Measurements from ENCODE around the gene MIOX.
A peak's percentile ranks its signal among the peaks of the same experiment; 100 is the strongest.

MIOX gene

GRCh38 chr22:50443801-50444625 lies 42.6 kb upstream of the MIOX start:
- H3K4me1 ChIP-seq (ENCODE audit: control insufficient read depth, insufficient read depth, low read length, poor library complexity, severe bottlenecking), result peaks cover 17% of the 10 kb centered on the region
- no peak overlapping the region for H3K4me3 ChIP-seq (ENCODE audit: insufficient read depth, low read depth, low read length, poor library complexity, severe bottlenecking)
- H3K9me3 ChIP-seq (ENCODE audit: control insufficient read depth, low read length), result no peaks in the 10 kb centered on the region
- H3K36me3 ChIP-seq (ENCODE audit: control insufficient read depth, insufficient read depth, low read length), result peaks cover 45% of the 10 kb centered on the region
- H3K27ac ChIP-seq (ENCODE audit: insufficient read depth, low read length, poor library complexity, severe bottlenecking), result no peak overlapping the region
- no peak for DNase-seq
- no peaks in the 10 kb centered on the region for H3K27me3 ChIP-seq (replicated peaks; ENCODE audit: control insufficient read depth, insufficient read depth, low read length, poor library complexity, severe bottlenecking)

- Histone ChIP-seq H3K4me1 (ENCODE audit: control insufficient read depth, insufficient read depth, low read length, poor library complexity, severe bottlenecking) (peaks cover 17% of the 10 kb centered on the region), H3K4me3 (ENCODE audit: insufficient read depth, low read depth, low read length, poor library complexity, severe bottlenecking) (no peak overlapping the region), H3K27me3 (replicated peaks; ENCODE audit: control insufficient read depth, insufficient read depth, low read length, poor library complexity, severe bottlenecking) (no peaks in the 10 kb centered on the region), H3K36me3 (ENCODE audit: control insufficient read depth, insufficient read depth, low read length) (peaks cover 43% of the 10 kb centered on the region), H3K9me3 (ENCODE audit: control insufficient read depth, low read length) (no peaks in the 10 kb centered on the region), H3K27ac (ENCODE audit: insufficient read depth, low read length, poor library complexity, severe bottlenecking) (peak overlapping the region; percentile 37)
- no peak for DNase-seq
These were observed 42.0 kb upstream of the MIOX start for GRCh38 chr22:50444663-50445062.

DNA sequence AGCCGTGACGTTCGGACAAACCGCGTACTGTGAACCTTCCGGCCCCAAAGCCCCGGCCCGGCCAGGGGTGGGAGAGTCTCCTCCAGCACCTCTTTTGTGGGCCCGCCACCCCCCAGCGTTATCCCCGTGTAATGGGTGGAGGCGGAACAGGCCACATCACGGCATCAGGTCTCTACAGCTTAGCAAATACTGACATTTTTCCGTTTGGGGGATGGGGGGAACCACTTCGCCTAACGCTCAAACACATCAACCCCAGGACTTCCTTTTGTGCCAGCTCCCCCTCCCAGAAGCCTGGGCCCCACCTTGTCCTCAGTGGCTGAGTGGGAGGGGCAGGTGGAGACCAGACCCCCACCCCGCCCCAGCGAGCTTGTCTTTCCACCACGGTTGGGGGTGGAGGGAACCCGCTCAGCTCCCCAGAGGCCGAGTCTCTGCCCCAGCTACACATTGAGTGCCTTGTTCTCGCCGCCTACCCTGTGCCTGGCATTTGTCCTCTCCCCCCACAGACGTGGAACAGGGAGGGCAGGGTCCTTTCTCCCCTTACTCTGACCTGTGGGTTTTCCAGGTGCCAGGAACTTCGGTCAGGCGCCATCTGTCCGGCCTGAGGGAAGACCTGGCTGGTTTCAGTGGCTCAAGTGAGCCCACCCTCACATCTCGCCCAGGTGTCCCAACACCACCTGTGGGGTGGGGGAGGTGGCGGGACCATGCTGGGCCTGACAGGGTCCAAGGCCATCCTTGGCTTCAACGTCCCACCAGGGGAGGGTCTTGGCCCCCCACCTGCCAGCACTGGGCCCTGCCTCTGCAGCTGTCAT lies 41.4 kb upstream of the MIOX start:
- Histone ChIP-seq H3K4me3 (ENCODE audit: insufficient read depth, low read depth, low read length, poor library complexity, severe bottlenecking) (no peak overlapping the region), H3K27ac (ENCODE audit: insufficient read depth, low read length, poor library complexity, severe bottlenecking) (peak overlapping the region; percentile 37), H3K36me3 (ENCODE audit: control insufficient read depth, insufficient read depth, low read length) (peaks cover 42% of the 10 kb centered on the region)

GRCh38 chr22:50445880-50446707 lies 40.6 kb upstream of the MIOX start:
- H3K4me1 ChIP-seq (ENCODE audit: control insufficient read depth, insufficient read depth, low read length, poor library complexity, severe bottlenecking), result peaks cover 17% of the 10 kb centered on the region
- peaks cover 43% of the 10 kb centered on the region for H3K36me3 ChIP-seq (ENCODE audit: control insufficient read depth, insufficient read depth, low read length)
- no peak for DNase-seq

More for the DNA sequence above, 41.4 kb upstream of the MIOX start:
- H3K9me3 ChIP-seq (ENCODE audit: control insufficient read depth, low read length), result no peaks in the 10 kb centered on the region
- H3K27me3 ChIP-seq (replicated peaks; ENCODE audit: control insufficient read depth, insufficient read depth, low read length, poor library complexity, severe bottlenecking), result no peaks in the 10 kb centered on the region
- peaks cover 17% of the 10 kb centered on the region for H3K4me1 ChIP-seq (ENCODE audit: control insufficient read depth, insufficient read depth, low read length, poor library complexity, severe bottlenecking)
- no peak for DNase-seq

GRCh38 chr22:50446708-50447575 lies 39.7 kb upstream of the MIOX start:
- Histone ChIP-seq H3K4me1 (ENCODE audit: control insufficient read depth, insufficient read depth, low read length, poor library complexity, severe bottlenecking) (peaks cover 17% of the 10 kb centered on the region), H3K36me3 (ENCODE audit: control insufficient read depth, insufficient read depth, low read length) (peaks cover 43% of the 10 kb centered on the region), H3K4me3 (ENCODE audit: insufficient read depth, low read depth, low read length, poor library complexity, severe bottlenecking) (no peak overlapping the region), H3K9me3 (ENCODE audit: control insufficient read depth, low read length) (no peaks in the 10 kb centered on the region), H3K27me3 (replicated peaks; ENCODE audit: control insufficient read depth, insufficient read depth, low read length, poor library complexity, severe bottlenecking) (no peaks in the 10 kb centered on the region), H3K27ac (ENCODE audit: insufficient read depth, low read length, poor library complexity, severe bottlenecking) (no peak overlapping the region)
- DNase-seq, result no peak

More at GRCh38 chr22:50445880-50446707, 40.6 kb upstream of the MIOX start:
- no peaks in the 10 kb centered on the region for H3K27me3 ChIP-seq (replicated peaks; ENCODE audit: control insufficient read depth, insufficient read depth, low read length, poor library complexity, severe bottlenecking)
- no peak overlapping the region for H3K4me3 ChIP-seq (ENCODE audit: insufficient read depth, low read depth, low read length, poor library complexity, severe bottlenecking)
- H3K9me3 ChIP-seq (ENCODE audit: control insufficient read depth, low read length), result no peaks in the 10 kb centered on the region
- H3K27ac ChIP-seq (ENCODE audit: insufficient read depth, low read length, poor library complexity, severe bottlenecking), result peak overlapping the region; percentile 37

DNA sequence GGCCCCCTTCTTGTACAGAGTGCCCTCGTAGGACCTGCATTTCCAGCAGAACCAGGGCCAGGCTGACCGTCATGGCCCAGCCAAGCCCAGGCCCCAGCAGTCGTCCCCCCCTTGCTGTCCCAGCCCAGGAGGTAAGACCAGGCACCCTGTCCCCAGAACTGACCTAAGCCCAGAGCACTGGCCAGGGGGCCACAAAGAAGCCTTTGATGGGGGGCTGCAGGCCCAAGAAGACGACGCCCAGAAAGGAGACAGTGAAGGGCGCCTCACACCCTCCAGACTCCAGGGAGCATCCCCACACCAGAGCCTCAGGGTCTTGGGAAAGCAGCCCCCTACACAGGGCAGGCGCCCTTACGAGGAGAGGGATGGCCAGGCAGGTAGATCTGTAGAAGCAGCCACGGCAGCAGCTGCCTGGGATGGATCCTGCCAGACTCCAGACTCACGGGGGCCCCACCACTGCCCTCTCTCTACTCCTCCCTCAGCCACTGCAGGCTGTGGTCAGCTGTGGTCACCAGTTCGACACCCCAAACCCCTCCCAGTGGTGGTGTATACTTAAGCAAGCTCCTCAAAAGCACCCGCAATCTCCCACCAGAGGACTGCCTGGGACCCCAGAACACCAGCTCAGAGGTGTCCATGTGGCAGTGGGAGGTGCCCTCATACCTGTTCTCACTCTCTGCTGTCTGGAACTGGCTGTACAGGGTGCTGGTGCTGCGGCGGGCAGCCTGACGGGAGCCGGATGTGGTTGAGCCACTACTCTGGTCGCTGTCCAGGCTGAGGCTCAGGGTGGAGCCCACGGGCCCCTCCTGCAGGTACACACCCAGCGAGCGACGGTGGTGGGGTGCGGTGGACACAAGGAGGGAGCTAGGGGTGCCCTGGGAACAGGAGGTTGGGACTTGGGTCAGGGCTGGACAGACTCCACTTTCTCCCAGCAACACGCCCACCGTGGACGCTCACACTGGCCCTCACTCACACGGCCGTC lies 38.8 kb upstream of the MIOX start:
- Histone ChIP-seq H3K27me3 (replicated peaks; ENCODE audit: control insufficient read depth, insufficient read depth, low read length, poor library complexity, severe bottlenecking) (no peaks in the 10 kb centered on the region), H3K27ac (ENCODE audit: insufficient read depth, low read length, poor library complexity, severe bottlenecking) (no peak overlapping the region), H3K4me1 (ENCODE audit: control insufficient read depth, insufficient read depth, low read length, poor library complexity, severe bottlenecking) (peaks cover 17% of the 10 kb centered on the region), H3K9me3 (ENCODE audit: control insufficient read depth, low read length) (no peaks in the 10 kb centered on the region), H3K36me3 (ENCODE audit: control insufficient read depth, insufficient read depth, low read length) (peaks cover 43% of the 10 kb centered on the region), H3K4me3 (ENCODE audit: insufficient read depth, low read depth, low read length, poor library complexity, severe bottlenecking) (no peak overlapping the region)
- no peak for DNase-seq

DNA sequence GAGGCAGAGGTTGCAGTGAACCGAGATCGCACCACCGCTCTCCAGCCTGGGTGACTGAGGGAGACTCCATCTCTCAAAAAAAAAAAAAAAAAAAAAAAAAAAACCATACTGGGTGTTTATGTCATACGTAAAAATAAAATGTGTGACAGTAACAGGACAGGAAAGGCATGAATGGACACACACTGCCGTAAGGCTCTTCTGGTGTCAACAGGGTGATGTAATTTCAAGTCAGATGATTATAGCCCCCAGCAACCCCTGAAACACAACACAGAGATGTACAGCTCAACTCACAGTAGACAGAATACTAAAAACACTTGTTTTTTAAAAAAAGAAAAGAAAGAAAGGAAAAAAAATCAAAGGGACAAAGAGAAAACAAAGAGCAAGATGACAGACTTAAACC lies 34.0 kb upstream of the MIOX start:
- H3K27ac ChIP-seq (ENCODE audit: insufficient read depth, low read length, poor library complexity, severe bottlenecking), result no peak overlapping the region
- peaks cover 66% of the 10 kb centered on the region for H3K36me3 ChIP-seq (ENCODE audit: control insufficient read depth, insufficient read depth, low read length)
- H3K27me3 ChIP-seq (replicated peaks; ENCODE audit: control insufficient read depth, insufficient read depth, low read length, poor library complexity, severe bottlenecking), result no peaks in the 10 kb centered on the region
- H3K9me3 ChIP-seq (ENCODE audit: control insufficient read depth, low read length), result no peaks in the 10 kb centered on the region
- H3K4me1 ChIP-seq (ENCODE audit: control insufficient read depth, insufficient read depth, low read length, poor library complexity, severe bottlenecking), result peaks cover 4% of the 10 kb centered on the region
- no peak overlapping the region for H3K4me3 ChIP-seq (ENCODE audit: insufficient read depth, low read depth, low read length, poor library complexity, severe bottlenecking)
- DNase-seq, result no peak

DNA sequence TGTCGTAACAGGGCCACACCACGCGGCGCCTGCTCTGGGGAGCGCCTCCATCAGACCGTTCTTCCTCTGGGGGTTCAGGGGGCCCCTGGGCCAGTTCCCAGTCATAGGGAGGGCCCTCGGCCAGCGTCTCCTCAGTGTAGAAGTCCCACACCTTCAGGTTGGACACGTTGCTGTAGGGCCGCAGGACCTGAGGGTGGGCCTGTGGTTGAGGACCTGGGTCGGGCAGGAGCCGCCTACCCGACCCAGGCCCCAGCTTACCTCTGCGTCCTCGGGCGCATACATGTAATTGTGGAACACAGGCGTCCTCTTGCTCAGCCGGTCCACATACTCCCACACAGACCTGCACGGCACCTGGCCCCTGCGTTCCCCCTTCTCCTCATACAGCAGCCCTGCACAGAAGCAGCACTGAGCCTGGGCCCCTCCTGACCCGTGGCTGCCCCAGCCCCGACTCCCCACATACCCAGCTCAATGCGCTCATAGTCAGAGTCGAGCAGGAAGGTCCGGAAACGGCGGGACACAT lies 32.0 kb upstream of the MIOX start:
- peaks cover 69% of the 10 kb centered on the region for H3K36me3 ChIP-seq (ENCODE audit: control insufficient read depth, insufficient read depth, low read length)
- no peak overlapping the region for H3K4me3 ChIP-seq (ENCODE audit: insufficient read depth, low read depth, low read length, poor library complexity, severe bottlenecking)
- H3K27me3 ChIP-seq (replicated peaks; ENCODE audit: control insufficient read depth, insufficient read depth, low read length, poor library complexity, severe bottlenecking), result no peaks in the 10 kb centered on the region
- no peaks in the 10 kb centered on the region for H3K4me1 ChIP-seq (ENCODE audit: control insufficient read depth, insufficient read depth, low read length, poor library complexity, severe bottlenecking)
- no peak for DNase-seq
- no peak overlapping the region for H3K27ac ChIP-seq (ENCODE audit: insufficient read depth, low read length, poor library complexity, severe bottlenecking)
- no peaks in the 10 kb centered on the region for H3K9me3 ChIP-seq (ENCODE audit: control insufficient read depth, low read length)

Data from effector memory CD4-positive, alpha-beta T cell (primary cell).